HFFc6 (cell line): ENCODE data around the gene IRF1. TPM values are rescaled to one million over a fixed set of nuclear protein-coding genes. Genes with fewer than 3 reads are reported as not detected.

ENCODE experiments used
- DNase-seq: peaks from one replicate; pipeline ENCODE4 v3.0.0-alpha.2; 2018
- H3K27ac Mint-ChIP-seq: 2 replicates; pipeline ENCODE4 v1.8.0; 2020; ENCODE audit warnings: mild to moderate bottlenecking, mixed read lengths
- H3K27me3 Mint-ChIP-seq: 2 replicates; pipeline ENCODE4 v1.8.0; 2021; ENCODE audit warnings: mild to moderate bottlenecking, moderate library complexity, mixed read lengths; ENCODE audit not compliant: insufficient read depth
- H3K36me3 Mint-ChIP-seq: 2 replicates; pipeline ENCODE4 v1.8.0; 2021; ENCODE audit warnings: low read depth, mixed read lengths
- H3K4me1 Mint-ChIP-seq: 2 replicates; pipeline ENCODE4 v1.8.0; 2020; ENCODE audit warnings: low read depth, mixed read lengths
- H3K4me3 Mint-ChIP-seq: 2 replicates; pipeline ENCODE4 v1.8.0; 2020; ENCODE audit warnings: mild to moderate bottlenecking, moderate library complexity, mixed read lengths
- H3K9me3 Mint-ChIP-seq: 2 replicates; pipeline ENCODE4 v1.8.0; 2020; ENCODE audit warnings: mild to moderate bottlenecking, mixed read lengths
- CTCF ChIP-seq: fragments of 200-600 bp; sonication (generic); IDR thresholded peaks from 2 replicates; pipeline ENCODE4 v1.5.0; 2021; ENCODE audit warnings: antibody characterized with exemption, mild to moderate bottlenecking
- total RNA-seq, 6 experiments: library from RNA; stranded (reverse); fragmentation: NEBNext Ultra II Directional; extraction: Animal tissue kit (Norgen Biotek cat#: 25700); gene quantifications; 2 replicates in 1 of 6; 3 replicates in 5 of 6; pipeline ENCODE4 v1.2.3, GENCODE V29; 2021

Gene IRF1
- total RNA-seq, 6 experiments from 2014 or later: 9.8 to 19.7 (median 17.3) TPM

DNA sequence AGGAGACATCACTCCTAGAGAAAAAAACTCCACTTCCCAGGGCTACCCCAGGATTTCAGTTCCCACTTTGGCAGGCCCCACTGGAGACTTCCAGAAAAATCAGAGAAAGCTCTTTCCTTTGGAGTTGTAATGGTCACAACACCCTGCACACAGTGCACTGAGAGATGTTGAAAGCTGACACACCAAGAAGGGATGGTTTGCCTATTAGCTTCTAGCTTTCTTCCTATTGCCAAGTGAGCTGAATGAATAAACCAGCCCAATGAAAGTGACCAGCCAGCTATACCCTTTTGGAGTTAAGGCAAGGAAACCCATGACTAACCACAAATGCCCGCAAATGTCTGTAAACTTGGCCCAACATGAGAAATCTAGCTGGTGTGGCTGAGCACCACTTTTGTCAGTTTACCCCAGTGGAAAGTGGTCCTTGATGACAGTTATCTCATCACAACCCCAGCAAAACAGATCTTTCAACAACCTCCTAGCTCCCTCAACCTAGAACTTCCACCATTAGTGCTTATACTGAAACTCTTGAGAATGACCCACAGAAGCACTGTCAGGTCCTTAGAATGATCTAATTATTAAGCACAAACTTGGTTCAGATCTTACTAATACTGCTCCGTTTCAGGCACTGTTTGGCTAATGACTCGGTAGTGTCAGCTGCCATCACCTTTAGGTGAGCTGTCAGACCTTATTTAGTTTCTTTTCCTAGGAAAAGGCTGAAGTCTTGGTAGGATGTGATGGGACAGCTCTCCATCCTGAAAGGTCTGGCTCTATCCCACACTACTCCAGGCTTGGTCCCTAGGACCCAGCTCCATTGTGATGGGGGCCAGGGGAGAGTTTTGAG is 11.2 kb downstream of the IRF1 start:
- Mint-ChIP-seq H3K4me1 (peaks cover 6% of the 10 kb centered on the region; the same call in 1 of the 2 replicates), H3K36me3 (no peaks in the 10 kb centered on the region; the same call in 1 of the 2 replicates), H3K9me3 (no peaks in the 10 kb centered on the region), H3K27ac (no peak overlapping the region), H3K27me3 (no peaks in the 10 kb centered on the region; the same call in 1 of the 2 replicates), H3K4me3 (no peak overlapping the region)
- DNase-seq: no peak
- TF ChIP-seq CTCF: no peak

DNA sequence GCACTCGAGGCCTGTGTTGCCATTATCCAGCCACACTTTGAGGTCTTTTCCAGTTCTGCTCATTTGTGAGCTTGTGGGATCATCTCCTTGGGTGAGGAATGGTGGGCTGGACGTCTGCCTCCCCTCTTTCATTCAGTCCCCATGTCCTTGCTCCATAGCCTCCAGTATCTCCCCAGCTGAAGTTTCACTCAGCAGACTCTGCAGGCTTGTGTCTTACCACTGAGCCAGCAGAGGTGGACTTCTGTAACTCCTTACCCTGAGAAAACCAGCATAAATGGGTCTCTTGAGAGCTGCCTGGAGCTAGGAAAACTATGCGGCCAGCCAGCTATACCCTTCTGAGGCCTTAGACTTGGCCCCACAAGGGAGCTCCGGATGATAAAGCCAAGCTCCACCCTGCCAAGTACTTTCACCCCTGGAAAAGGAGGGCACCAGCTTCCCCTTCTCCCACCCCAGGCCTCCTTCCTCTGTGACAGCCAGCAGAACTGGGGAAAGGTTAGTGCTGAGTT is 12.2 kb downstream of the IRF1 start:
- Mint-ChIP-seq H3K9me3 (no peaks in the 10 kb centered on the region), H3K36me3 (no peaks in the 10 kb centered on the region; the same call in 1 of the 2 replicates), H3K27me3 (no peaks in the 10 kb centered on the region; the same call in 1 of the 2 replicates), H3K4me3 (no peak overlapping the region), H3K4me1 (peaks cover 6% of the 10 kb centered on the region; the same call in 1 of the 2 replicates), H3K27ac (no peak overlapping the region)
- no peak for DNase-seq
- TF ChIP-seq CTCF: no peak

- no peak for DNase-seq
- H3K9me3 Mint-ChIP-seq: no peaks in the 10 kb centered on the region
- no peak for TF ChIP-seq CTCF
- H3K4me3 Mint-ChIP-seq: no peak overlapping the region
- no peaks in the 10 kb centered on the region; the same call in 1 of the 2 replicates for H3K27me3 Mint-ChIP-seq
- no peak overlapping the region for H3K27ac Mint-ChIP-seq
- no peaks in the 10 kb centered on the region; the same call in 1 of the 2 replicates for H3K36me3 Mint-ChIP-seq
- H3K4me1 Mint-ChIP-seq: peaks cover 6% of the 10 kb centered on the region; the same call in 1 of the 2 replicates
Measured at GRCh38 chr5:132477784-132478365, 12.7 kb downstream of the IRF1 start.

- DNase-seq: no peak
- Mint-ChIP-seq H3K27ac (no peak overlapping the region), H3K27me3 (no peaks in the 10 kb centered on the region; the same call in 1 of the 2 replicates), H3K36me3 (no peaks in the 10 kb centered on the region), H3K4me1 (peaks cover 6% of the 10 kb centered on the region; the same call in 1 of the 2 replicates), H3K4me3 (no peak overlapping the region), H3K9me3 (no peaks in the 10 kb centered on the region)
- peak; percentile 44 for TF ChIP-seq CTCF
Measured at GRCh38 chr5:132476876-132477781, 13.4 kb downstream of the IRF1 start.
